ENCODE results near the gene HPSE2.
"Not testable (repeated sequence)": the region's sequence is repeated elsewhere in the genome, so short reads cannot be mapped to it uniquely, and the experiment has no call there.

The HPSE2 gene

GRCh38 chr10:99002392-99002791 lies 233.3 kb downstream of the HPSE2 start:
- DNase-seq, result no peak

- no peak for DNase-seq
These were observed 238.1 kb downstream of the HPSE2 start for GRCh38 chr10:98997596-98997995.

DNA sequence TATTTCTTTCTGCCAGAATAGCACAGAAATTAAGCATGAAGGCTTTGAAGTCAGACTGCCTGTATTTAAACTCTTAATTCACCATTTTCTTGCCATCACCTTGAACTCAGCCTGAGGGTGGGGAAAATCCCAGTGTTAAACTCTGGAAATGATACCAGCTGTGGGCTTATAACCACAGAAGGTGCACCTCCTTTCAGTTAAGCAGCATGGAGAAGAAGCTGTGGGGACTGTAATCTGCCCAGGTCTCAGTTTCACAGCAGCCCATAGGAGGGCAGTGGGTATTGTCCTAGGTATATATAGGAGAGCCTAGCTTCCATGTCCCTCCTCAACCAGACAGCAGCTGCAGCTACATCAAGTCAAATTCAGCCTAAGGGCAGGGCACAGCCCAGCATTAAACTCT lies 241.6 kb downstream of the HPSE2 start:
- DNase-seq, result no peak

- not testable (repeated sequence) for DNase-seq
These were observed 251.9 kb downstream of the HPSE2 start for GRCh38 chr10:98983751-98984150.

DNA sequence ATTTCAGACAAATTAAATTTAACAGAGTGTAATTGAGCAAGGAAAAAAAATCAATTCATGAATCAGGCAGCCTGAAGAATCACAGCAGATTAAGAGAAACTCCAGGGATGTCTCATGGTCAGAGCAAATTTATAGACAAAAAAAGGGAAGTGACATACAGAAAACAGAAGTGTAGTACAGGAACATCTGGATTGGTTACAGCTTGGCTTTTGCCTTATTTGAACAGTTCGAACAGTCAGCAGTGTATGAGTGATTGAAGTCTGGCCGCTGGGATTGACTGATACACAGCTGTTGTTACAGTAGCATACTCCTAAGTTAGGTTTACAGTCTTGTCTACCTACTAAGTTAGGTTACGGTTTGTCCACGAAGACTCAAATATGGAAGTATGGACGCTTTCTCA lies 255.3 kb downstream of the HPSE2 start:
- DNase-seq, result no peak

DNA sequence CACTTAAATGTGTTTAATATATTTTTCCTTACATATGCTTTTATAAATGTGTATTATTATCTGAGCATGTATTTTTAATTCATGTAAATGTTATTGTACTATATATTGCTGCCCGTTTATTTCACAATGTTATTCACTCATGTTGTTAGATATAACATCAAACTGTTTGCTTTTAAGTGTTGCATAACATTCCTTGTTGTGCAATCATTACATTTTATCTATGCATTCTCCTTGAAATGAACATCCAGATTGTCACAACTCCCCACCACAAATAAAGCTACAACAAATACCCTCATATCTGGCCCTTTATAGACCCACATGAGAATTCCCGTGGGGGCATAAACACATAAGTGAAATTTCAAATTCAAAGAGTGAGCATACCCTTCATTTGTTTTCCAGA lies 264.2 kb downstream of the HPSE2 start:
- DNase-seq, result no peak

- DNase-seq, result no peak
These were observed 268.1 kb downstream of the HPSE2 start for GRCh38 chr10:98967601-98968000.

DNA sequence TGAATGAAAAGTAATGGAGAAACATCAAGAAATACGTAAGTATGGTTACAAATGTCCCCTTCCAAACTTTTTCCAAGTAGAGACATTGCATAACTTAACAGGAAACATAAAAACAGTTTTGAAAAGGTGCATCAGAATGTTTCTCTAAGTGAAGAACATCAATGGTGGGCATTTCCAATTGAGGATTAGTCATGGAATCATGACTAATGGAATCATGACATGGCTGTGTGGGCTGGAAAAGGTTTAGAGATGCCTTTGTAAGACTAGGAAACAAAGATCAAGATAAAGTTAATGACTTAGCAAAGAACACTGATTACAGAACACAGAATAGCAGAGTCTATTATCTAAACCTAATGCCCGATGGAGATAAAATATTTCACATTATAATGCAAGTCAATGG lies 272.0 kb downstream of the HPSE2 start:
- no peak for DNase-seq

GRCh38 chr10:98959379-98959778 lies 276.3 kb downstream of the HPSE2 start:
- DNase-seq, result no peak

DNA sequence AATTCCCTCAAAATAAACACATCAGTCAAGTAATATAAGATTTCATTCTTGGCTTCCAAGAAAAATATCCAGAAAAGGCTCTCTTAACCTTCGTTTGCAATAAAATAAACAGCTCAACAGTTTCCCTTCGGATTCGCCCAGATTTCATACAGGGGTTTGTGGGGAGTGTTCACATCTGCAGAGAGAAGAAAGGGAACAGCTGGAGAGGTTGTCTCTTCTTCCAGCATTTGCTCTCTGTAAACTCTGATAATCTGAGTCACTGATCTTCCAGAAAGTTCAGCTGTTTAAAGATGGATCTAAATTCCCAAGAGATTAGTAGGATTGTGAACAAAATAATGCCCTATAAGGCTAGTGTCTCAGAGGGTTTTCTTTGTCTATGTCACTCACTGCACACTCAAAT lies 277.9 kb downstream of the HPSE2 start:
- DNase-seq, result no peak

DNA sequence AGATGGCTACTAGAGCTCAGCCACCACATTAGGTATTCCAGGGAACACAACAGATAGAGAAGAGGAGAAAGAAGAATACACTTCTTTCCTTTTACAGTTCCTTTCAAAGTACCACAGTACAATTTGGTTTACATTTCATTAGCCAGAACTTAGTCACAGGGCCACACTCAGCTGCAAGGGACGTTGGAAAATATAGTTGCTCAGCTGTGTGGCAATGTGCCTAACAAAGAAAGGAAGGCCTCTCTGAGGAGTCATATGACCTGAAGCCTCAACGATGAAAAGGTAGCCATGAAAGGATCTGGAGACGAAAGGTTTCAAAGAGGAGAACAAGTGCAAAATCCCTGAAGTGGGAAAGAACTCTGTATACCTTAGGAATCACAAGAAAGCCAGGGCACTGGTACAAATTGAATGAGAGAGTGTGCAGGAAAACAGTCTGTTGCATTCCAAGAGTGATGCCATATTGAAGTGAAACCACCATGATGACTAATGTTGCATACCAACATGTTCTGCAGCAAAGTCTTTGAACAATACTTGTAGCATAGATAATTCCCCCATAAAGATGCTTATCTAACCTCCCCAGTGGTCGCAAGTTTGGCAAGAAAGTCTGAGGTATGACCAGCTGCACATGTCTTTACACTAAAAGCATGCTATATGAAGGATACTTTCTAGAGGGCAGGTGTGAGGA lies 278.9 kb downstream of the HPSE2 start:
- DNase-seq, result no peak

- no peak for DNase-seq
These were observed 282.4 kb downstream of the HPSE2 start for GRCh38 chr10:98953251-98953650.

DNA sequence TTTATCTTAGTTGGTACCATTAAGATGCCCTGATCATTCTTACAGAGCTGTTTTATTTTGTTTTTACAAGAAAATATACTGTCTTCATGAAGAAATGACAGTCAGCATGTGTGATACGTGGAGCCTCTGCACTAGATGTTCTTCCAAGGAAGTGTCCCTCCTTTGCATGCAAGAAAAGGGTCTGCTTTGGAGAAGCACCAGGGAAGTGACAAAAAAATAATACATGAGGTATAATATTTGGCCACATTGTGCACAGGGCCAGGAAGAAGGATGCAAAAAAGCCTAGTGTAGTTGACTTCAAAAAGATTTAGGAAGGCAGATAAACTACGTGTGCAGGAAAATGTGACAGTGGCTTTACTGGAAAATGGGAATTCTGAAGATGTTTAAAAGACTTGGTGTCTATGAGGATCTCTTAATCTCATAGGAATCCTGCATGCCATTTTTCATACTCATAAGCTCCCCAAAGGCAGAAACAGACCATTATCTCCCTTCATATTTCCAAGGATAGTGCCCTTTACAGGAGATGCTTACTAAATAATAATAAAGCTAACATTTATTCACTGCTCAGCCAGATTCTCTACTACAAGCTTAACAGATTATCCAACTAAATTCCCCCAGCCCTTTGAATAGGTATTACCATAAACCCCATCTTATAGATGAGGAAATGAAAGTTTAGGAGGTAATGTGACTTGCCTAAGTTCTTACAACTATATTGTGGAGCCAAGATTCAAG lies 284.2 kb downstream of the HPSE2 start:
- no peak for DNase-seq

DNA sequence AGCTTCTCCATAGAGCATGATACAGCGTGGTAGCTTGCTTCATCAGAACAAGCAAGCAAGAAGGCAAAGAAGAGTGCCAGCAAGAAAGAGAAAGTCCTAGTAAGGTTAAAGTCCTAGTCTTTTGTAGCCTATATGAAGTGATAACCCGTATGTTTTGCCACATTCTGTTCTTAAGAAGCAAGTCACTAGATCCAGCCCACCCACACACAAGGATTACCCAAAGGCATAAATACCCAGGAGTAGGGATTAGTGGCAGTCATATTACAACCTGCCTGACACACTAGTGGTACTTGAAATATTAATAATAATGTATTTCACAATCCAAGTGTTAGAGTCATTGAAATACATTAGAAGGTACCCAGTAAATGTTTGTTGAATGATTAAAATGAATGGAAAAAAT lies 285.5 kb downstream of the HPSE2 start:
- DNase-seq, result no peak

DNA sequence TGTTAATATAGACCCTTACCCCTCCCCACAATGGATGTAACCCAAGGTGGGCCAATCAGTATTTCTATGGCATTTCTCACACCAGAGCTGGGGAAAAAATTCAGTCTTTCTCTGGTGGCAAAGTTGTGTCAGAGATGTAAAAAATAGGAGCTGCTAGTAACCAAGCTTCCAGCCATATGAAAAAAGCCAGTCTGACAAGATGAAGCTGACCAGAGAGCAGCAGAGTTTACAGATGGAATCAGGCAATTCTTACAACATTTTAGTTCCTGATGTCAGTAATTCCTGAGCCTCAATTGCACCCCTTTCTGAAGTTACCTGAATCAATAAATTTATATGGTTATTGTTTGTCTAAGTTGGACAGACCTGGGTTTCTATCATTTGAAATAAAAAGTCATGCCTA lies 286.3 kb downstream of the HPSE2 start:
- DNase-seq, result no peak

DNA sequence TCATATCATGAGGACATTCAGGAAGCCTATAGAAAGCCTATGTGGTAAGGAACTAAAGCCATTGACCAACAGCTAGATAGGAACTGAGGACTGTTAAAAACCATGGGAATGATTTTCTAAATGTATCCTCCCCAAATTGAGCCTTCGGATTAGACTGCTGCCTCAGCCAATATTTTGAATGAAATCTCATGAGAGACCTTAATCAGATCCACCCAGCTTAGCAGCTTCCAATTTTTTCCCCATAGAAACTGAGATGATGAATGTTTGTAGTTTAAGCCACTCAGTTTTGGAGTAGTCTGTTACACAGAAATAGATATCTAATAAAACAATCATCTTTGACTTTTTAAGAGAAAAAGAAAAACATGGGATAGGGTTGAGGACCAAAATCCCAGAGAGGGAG lies 292.0 kb downstream of the HPSE2 start:
- no peak for DNase-seq

GRCh38 chr10:98929709-98930108 lies 305.9 kb downstream of the HPSE2 start:
- no peak for DNase-seq

DNA sequence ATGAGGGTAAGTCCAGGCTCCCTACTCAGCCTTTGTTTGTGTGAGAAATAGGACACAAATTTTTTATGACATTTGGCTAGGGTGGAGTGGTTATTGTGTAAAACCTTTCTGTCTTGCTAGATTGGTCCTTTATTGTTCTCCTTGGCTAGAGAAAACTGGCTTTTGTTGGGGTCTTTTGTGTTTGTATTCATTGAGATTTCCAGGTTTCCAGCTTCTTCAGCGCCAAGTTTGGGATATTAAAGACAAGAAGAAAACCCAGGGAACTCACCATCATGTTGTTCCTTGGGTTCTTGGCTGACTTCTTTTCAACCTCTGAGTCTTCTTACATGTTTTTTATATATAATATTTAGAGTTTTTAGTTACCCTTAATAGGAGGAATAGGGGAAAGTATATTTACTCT lies 310.0 kb downstream of the HPSE2 start:
- DNase-seq, result no peak

GRCh38 chr10:98924526-98924925 lies 311.1 kb downstream of the HPSE2 start:
- no peak for DNase-seq

- no peak for DNase-seq
These were observed 314.3 kb downstream of the HPSE2 start for GRCh38 chr10:98921316-98921715.

DNA sequence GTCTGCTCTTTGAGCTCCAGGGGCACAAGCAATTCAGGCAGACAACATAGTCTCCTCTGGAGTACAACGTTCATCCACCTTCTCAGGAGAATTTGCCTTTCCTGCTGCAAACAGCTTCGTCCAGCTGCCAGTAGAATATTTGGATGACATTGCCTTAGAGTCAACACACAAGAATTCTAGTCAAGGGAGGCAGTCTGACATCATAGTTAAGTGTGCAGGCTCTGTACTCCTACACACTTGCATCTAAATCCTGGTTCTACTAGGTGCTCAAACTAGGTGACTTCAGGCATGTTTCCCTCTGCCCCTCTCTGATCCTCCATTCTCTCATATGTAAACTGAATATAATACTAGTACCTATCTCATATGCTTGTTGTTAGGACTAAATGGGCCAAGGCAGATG lies 314.8 kb downstream of the HPSE2 start:
- no peak for DNase-seq

GRCh38 chr10:98920360-98920759 lies 315.3 kb downstream of the HPSE2 start:
- DNase-seq, result no peak

DNA sequence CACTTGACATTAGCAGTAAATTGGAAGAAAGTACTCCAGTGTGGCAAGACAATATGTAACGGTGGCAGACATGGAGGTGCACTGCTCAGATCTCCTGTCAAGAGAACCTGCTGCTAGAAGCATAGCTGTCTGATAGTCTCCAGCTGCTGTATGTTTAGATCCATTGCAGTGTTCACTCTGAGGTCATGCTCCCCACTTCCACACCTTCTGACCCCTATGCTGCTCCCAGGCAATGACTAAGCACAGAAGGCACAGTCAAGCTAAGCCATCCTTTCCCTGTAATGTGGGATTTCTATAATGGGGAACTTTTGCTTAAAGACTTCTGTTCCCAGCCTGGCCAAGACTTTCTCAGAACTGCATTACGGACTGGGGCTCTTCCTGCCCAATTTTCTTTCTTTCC lies 315.8 kb downstream of the HPSE2 start:
- no peak for DNase-seq

- no peak for DNase-seq
These were observed 317.8 kb downstream of the HPSE2 start for GRCh38 chr10:98917828-98918227.

Data from NCI-H2081 (cell line).